HepG2 (cell line): ENCODE results near the gene PIGW. TPM values are rescaled to one million over a fixed set of nuclear protein-coding genes. Genes with fewer than 3 reads are reported as not detected.

Experiments
- BCLAF1 ChIP-seq: fragments of 450-650 bp; IDR thresholded peaks from 2 replicates; pipeline ENCODE4 v1.6.1; 2017; ENCODE audit warnings: mild to moderate bottlenecking
- FOSL2 ChIP-seq: sonication (generic); formaldehyde crosslinking; IDR thresholded peaks from 2 replicates; pipeline ENCODE4 v1.4.0; 2020; ENCODE audit warnings: missing genetic modification reagents
- FOXJ3 ChIP-seq: sonication (generic); formaldehyde crosslinking; IDR thresholded peaks from 2 replicates; pipeline ENCODE4 v1.4.0; 2020; ENCODE audit warnings: missing genetic modification reagents, mild to moderate bottlenecking, borderline replicate concordance
- MBNL3 ChIP-seq: fragments of 250-450 bp; sonication (Bioruptor Pico); conservative IDR thresholded peaks from 2 replicates; pipeline ENCODE4 v1.8.0; 2022; ENCODE audit warnings: mild to moderate bottlenecking, inconsistent platforms
- PHF8 ChIP-seq: sonication (generic); formaldehyde crosslinking; IDR thresholded peaks from 2 replicates; pipeline ENCODE4 v1.5.0; 2020; ENCODE audit warnings: missing genetic modification reagents
- PLRG1 ChIP-seq: fragments of 450-650 bp; conservative IDR thresholded peaks from 2 replicates; pipeline ENCODE4 v1.6.1; 2016
- RERE ChIP-seq: IDR thresholded peaks from 2 replicates; pipeline ENCODE4 v1.6.1; 2016; ENCODE audit warnings: low read depth, missing genetic modification reagents, missing compliant biosample characterization
- SIX4 ChIP-seq: sonication (generic); formaldehyde crosslinking; IDR thresholded peaks from 2 replicates; pipeline ENCODE4 v1.4.0; 2020; ENCODE audit warnings: missing genetic modification reagents
- TEAD3 ChIP-seq: optimal IDR thresholded peaks from 2 replicates; pipeline ENCODE3; 2016; ENCODE audit warnings: borderline replicate concordance
- ZC3H4 ChIP-seq: sonication (generic); formaldehyde crosslinking; IDR thresholded peaks from 2 replicates; pipeline ENCODE4 v1.4.0; 2020; ENCODE audit warnings: missing genetic modification reagents, borderline replicate concordance
- ZFP82 ChIP-seq: sonication (generic); formaldehyde crosslinking; IDR thresholded peaks from 2 replicates; pipeline ENCODE4 v1.5.1; 2020; ENCODE audit warnings: mild to moderate bottlenecking, missing genetic modification reagents, borderline replicate concordance
- ZNF12 ChIP-seq: sonication (generic); formaldehyde crosslinking; IDR thresholded peaks from 2 replicates; pipeline ENCODE4 v1.5.0; 2020; ENCODE audit warnings: missing genetic modification reagents
- ZNF333 ChIP-seq: sonication (generic); formaldehyde crosslinking; IDR thresholded peaks from 2 replicates; pipeline ENCODE4 v1.4.0; 2020; ENCODE audit warnings: mild to moderate bottlenecking, missing genetic modification reagents, borderline replicate concordance
- ZNF510 ChIP-seq: sonication (generic); formaldehyde crosslinking; IDR thresholded peaks from 2 replicates; pipeline ENCODE4 v1.4.0; 2020; ENCODE audit warnings: low read depth, mild to moderate bottlenecking, missing genetic modification reagents
- ZNF629 ChIP-seq: sonication (generic); formaldehyde crosslinking; conservative IDR thresholded peaks from 2 replicates; pipeline ENCODE4 v1.5.0; 2020; ENCODE audit warnings: missing genetic modification reagents
- ZNF7 ChIP-seq: IDR thresholded peaks from 2 replicates; pipeline ENCODE4 v1.6.1; 2016; ENCODE audit warnings: missing biosample characterization, missing genetic modification reagents
- ZSCAN22 ChIP-seq: sonication (generic); formaldehyde crosslinking; IDR thresholded peaks from 2 replicates; pipeline ENCODE4 v1.4.0; 2020; ENCODE audit warnings: mild to moderate bottlenecking, missing genetic modification reagents
- polyA plus RNA-seq, 8 experiments: library from polyadenylated mRNA; depleted of rRNA in 3 of 8; stranded (reverse) in 7 of 8; unstranded in 1 of 8; fragments of >200 nt; fragmentation: Illumina TruSeq in 4 of 8; extraction: Trizol in 4 of 8; gene quantifications; 2 replicates each; pipeline versions ENCODE4 v1.2.1 to v1.2.3, GENCODE V29; 2011 to 2016; ENCODE audit warnings: low read depth in 4 of 8, missing spikeins in 1 of 8, mixed read lengths in 1 of 8; ENCODE audit not compliant: insufficient read depth in 1 of 8
- total RNA-seq, 5 experiments: library from RNA; depleted of rRNA; stranded (reverse); fragments of >200 nt; fragmentation: Illumina TruSeq; extraction: Trizol; gene quantifications; 2 replicates each; pipeline ENCODE4 v1.2.3, GENCODE V29; 2016; ENCODE audit warnings: low read depth in 1 of 5
- TF ChIP-seq, protein P1 (sequence below): sonication (generic); formaldehyde crosslinking; IDR thresholded peaks from 2 replicates; pipeline ENCODE4 v1.9.0; 2021; ENCODE audit warnings: missing genetic modification reagents, borderline replicate concordance

Gene PIGW
- total and polyA plus RNA-seq, 2 of the 13 experiments (the other 11 are each of a cell fraction or from before 2014, with no cell fraction given), result 9.0 to 24.0 TPM

GRCh38 chr17:36534840-36535668 lies at the start of gene PIGW, which contains the start of gene MYO19 (continued):
- TF ChIP-seq MBNL3, result no peak
- TF ChIP-seq ZSCAN22 (CRISPR knock-in tag), result no peak
- peak; percentile 39; the same call in 1 of the 2 replicates for TF ChIP-seq ZNF12 (CRISPR knock-in tag)
- no peak for TF ChIP-seq ZFP82 (CRISPR knock-in tag)
- TF ChIP-seq BCLAF1, result no peak
- no peak for TF ChIP-seq RERE (CRISPR knock-in tag)
- peak; percentile 86; the same call in 1 of the 2 replicates for TF ChIP-seq ZNF510 (CRISPR knock-in tag)
- no peak for TF ChIP-seq ZNF7 (CRISPR knock-in tag)
- TF ChIP-seq TEAD3 (CRISPR knock-in tag), result peak; percentile 67
- no peak; the same call in none of the 2 replicates for TF ChIP-seq ZC3H4
- TF ChIP-seq SIX4, result 0 out of 2 replicates have a peak, but pooled peaks have one; percentile 15
- no peak for TF ChIP-seq ZNF333 (CRISPR knock-in tag)
- TF ChIP-seq PHF8 (CRISPR knock-in tag), result peak; percentile 87
- no peak for TF ChIP-seq PLRG1
- TF ChIP-seq FOSL2, result no peak
- TF ChIP-seq FOXJ3, result peak; percentile 61
- TF ChIP-seq ZNF629 (CRISPR knock-in tag), result 0 out of 2 replicates have a peak, but pooled peaks have one; percentile 18
- TF ChIP-seq, protein P1, sequence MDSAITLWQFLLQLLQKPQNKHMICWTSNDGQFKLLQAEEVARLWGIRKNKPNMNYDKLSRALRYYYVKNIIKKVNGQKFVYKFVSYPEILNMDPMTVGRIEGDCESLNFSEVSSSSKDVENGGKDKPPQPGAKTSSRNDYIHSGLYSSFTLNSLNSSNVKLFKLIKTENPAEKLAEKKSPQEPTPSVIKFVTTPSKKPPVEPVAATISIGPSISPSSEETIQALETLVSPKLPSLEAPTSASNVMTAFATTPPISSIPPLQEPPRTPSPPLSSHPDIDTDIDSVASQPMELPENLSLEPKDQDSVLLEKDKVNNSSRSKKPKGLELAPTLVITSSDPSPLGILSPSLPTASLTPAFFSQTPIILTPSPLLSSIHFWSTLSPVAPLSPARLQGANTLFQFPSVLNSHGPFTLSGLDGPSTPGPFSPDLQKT (CRISPR knock-in tag), result no peak; the same call in none of the 2 replicates
